Renal cortex interstitium (tissue), 11 donors: ENCODE measurements around the gene VASP. TPM values are rescaled to one million over a fixed set of nuclear protein-coding genes. Genes with fewer than 3 reads are reported as not detected.
A peak's percentile ranks its signal among the peaks of the same experiment; 100 is the strongest.

Experiments used
- DNase-seq, 11 donors: peaks; one replicate each; pipeline ENCODE4 v3.0.0-alpha.2; 2013; ENCODE audit warnings: low read depth in 9 of 11, low spot score in 4 of 11; ENCODE audit errors: extremely low read depth in 1 of 11
- polyA plus RNA-seq, 3 donors: library from polyadenylated mRNA; unstranded; fragments of 120-200 nt; gene quantifications; one replicate each; pipeline ENCODE4 v1.2.1, GENCODE V29; 2013; ENCODE audit not compliant: insufficient read length in 3 of 3

Gene VASP
- polyA plus RNA-seq, 3 donors, result 49.0 to 57.7 (median 50.5) TPM

DNA sequence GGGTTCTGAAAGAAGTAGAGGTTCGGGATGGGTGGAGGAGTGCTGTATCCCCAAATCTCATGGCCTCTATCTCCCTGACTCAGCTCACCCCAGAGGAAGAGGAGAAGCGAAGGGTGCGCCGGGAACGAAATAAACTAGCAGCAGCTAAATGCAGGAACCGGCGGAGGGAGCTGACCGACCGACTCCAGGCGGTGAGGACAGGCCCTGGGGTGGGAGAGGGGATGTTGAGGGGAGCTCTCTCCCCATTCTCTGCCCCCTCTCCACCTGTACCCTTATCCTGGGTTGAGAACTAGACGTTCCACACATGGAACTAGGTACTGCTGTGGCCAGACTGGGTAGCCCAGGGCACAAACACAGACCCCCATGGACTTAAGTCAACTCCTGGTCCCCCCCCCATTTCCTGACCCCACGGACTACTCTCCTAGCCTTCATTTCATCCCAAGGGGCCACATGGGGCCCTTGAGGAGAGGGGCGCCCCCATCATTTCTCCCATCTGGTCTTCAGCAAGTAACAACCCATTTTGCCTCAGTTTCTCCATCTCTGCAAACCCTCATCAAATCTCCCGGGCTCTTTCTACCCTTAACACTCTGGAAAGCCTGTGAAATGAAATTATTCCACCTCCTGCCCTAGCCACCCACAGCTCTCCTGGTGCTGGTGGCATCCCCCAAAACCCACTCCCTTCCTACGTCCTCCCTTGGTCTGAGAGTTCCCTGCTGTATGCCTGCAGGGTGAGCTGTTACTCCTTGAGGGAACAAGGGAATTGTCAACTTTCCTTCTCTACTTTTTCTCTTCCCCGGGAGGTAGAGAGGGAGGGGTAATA is 36.0 kb upstream of the VASP start:
- no peak for DNase-seq

DNA sequence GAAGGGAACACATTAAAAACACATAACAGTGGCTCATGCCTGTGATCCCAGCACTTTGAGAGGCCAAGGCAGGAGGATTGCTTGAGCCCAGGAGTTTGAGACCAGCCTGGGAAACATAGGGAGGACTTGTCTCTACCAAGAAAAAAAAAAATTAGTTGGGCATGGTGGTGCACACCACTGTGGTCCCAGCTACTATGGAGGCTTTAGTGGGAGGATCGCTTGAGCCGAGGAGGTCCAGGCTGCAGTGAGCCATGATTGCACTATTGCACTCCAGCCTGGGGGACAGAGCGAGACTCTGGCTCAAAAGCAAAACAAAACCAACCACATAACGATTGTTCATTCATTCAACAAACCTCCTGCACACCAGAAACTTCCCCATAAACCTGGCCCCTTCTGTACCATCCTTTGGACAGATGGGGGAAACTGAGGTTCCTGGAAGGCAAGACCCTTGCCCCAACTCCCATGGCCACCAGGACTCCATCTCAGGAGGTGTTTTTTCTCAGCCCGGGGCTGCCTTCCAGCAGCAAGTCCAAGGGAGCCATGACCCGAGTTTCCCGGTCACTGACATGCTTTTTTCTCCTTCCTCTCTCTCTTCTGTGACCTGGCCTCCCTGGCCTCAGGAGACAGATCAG is 35.2 kb upstream of the VASP start:
- DNase-seq, result no peak

- DNase-seq, result no peak
Measured at GRCh38 chr19:45472563-45473366, 34.5 kb upstream of the VASP start.

- no peak for DNase-seq
Measured at GRCh38 chr19:45473367-45473681, 34.0 kb upstream of the VASP start.

- no peak for DNase-seq
Measured at GRCh38 chr19:45473682-45474605, 33.3 kb upstream of the VASP start.

GRCh38 chr19:45474606-45475521 is 32.4 kb upstream of the VASP start:
- no peak for DNase-seq

DNA sequence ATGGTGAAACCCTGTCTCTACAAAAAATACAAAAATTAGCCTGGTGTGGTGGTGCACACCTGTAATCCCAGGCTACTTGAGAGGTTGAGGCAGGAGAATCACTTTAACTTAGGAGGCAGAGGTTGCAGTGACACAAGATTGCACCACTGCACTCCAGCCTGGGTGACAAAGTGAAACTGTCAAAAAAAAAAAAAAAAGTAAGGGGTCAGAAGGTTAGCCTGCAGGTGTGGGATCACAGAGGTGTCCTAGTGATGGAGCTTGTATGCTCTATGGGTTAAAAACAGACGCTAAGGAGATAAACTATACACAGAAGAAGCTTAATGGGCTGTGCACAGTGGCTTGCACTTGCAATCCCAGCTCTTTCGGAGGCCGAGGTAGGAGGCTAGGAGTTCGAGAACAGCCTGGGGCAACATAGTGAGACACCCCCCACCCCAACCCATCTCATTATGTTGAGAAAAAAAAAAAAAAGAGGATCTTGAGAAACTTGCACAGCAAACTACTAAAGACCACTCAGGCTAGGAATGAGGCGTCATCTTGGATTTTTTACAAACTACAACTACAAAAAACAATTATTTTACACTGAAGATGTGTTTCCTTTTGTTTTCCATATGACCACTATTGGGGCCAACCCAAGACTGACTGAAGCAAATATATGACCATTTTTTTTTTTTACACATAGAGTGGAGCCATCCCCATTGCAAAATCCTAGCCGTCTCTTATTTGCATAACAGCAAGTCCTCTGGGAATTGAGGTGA is 31.6 kb upstream of the VASP start:
- DNase-seq, result no peak

DNA sequence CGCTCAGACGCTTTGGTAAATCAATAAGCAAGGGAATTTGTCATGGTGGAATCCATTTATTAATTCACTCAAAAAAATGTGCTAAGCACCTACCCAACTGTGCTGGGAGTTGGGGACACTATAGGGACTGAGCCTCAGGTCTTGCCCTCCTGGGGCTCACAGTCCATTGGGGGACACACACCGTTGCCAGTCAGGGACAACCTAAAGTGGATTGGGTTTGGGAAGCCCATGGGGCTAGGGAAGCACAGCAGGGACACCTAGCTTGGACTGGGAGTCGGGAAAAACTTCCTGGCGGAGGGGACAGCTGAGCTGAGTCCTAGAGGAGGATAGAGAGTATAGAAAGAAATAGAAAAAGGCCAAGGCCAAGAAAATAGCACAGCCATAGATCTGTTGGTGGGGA is 31.0 kb upstream of the VASP start:
- DNase-seq, result no peak

DNA sequence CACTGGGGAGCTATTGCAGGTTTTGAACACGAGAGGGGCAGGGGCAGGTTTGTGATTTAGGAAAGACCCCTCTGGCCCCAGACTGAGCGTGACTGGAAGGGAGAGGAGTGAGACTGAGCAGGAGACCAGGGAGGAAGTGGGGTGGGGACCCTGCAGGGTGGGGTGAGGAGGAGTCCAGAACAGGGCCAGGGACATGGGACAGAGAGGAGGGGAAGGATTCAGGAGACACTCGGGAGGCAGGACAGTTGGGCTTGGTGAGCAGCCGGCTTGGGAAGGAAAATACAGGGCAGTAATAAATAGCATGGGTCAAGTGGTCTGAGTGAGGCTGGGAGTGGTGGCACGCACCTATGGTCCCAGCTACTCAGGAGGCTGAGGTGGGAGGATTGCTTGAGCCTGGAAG is 30.1 kb upstream of the VASP start:
- no peak for DNase-seq

DNA sequence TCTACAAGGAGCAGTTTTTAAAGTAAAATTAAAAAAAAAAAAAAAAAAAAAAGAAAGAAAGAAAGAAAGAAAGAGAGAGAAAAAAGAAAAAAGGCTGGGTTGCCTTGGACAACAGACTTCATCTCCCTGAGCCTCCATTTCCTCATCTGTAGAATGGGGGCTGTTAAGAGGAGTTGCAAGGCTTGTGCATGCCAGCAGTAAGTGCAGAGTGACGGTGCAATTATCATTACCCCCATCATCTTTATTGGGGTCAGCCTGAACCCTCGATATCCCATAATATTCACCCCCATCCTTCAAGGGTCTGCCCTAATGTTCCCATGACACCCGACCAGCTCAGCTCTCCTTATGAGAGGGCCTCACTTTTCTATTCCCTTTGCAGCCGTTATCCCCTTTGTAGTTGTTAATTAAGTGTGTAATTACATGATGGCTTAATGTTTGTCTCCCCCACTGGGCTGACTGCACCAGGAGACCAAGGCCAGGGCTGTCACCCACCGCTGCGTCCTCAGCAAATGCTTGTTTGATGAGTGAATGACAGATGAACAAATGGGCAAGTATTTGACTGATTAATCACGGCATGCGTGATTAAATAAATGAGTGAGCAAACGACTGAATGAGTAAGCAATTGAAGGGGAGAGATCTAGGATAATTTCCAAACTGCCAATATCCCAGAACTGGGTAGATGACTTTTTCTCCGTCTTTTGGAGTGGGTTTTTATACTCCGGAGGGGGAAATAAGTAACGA is 29.4 kb upstream of the VASP start:
- no peak for DNase-seq

DNA sequence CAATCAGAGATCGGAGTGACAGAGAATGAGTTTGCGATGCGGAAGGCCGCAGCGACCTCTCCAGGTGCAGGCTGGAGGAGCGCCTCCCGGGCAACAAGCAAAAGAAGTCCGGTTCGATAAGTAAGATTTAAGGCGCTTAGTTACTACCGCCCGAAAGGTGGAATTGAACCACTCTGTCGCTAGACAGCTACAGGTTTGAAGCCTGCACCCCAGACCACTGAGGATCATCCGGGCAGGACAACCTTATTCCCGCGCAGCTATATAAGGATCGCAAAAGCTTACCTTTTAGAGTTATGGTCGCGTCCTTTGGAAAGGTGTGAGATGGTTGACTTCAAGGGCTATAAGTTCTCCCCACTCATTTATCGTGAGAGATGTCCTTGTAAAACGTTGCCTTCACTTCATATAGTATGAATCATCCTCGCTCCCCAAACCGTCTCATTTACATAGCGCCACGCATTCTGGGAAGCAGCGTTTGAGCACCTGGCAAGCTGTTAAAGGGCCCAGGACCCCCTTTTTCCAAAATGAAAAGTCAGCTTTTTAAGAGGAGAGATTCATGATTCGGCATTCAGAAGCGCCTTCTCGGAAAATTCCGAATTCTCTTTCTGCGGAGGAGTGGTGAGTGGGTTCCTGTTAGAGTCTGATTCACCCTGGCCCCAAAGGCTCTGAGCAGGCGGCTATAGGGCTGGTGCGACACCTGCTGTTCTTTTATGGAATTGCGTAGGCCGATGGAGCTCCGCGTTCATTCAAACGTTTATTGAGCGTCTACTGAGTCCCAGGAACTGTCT is 28.6 kb upstream of the VASP start:
- DNase-seq, result peak in 9 of 11 donors; percentile 76 to 92 (median 81)

DNA sequence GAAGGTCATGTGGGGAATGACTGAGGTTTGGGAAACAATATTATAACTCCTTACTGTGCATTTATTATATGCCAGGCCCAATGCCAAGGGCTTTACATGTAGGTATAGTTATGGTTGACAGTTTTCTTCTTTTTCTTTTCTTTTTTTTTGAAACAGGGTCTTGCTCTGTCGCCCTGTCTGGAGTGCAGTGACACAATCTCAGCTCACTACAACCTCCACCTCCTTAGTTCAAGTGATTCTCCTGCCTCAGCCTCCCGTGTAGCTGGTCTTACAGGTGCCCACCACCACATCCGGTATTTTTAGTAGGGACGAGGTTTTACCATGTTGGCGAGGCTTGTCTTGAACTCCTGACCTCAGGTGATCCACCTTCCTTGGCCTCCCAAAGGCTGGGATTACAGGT is 24.2 kb upstream of the VASP start:
- DNase-seq, result no peak

- no peak for DNase-seq
Measured at GRCh38 chr19:45484273-45484945, 22.9 kb upstream of the VASP start.

- peak in 6 of 11 donors; percentile 83 to 92 (median 88) for DNase-seq
Measured at GRCh38 chr19:45485305-45486077, 21.8 kb upstream of the VASP start.

DNA sequence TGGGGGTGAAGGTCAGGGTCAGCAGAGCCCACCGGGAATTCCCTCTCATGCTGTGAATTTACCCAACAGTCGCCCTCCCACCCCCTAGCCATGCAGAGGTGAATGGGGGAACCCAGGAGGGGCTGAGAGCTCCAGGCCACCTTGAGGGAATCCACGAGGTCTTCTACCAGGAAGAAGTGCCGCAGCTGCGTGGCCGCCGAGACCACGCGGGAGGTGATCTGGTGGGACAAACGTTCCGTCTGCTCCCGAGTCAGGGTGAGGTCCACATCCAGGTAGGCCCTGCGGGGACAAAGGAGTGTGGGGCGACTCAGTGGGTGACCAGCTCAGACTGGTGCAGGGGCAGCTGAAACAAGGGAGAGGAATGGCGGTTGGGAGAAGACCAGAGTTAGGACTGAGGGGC is 18.6 kb upstream of the VASP start:
- no peak for DNase-seq
